NCI-H2171 (cell line): Measurements from ENCODE around the gene TCF23.

Experiments
- DNase-seq: peaks from one replicate; lab custom pipeline; 2025; lab: John Stamatoyannopoulos, UW

The TCF23 gene

GRCh38 chr2:27128668-27129571 is 19.9 kb upstream of the TCF23 start:
- no peak for DNase-seq

- no peak for DNase-seq
Observed at GRCh38 chr2:27130396-27130795, 18.4 kb upstream of the TCF23 start.

GRCh38 chr2:27131429-27131828 is 17.4 kb upstream of the TCF23 start:
- no peak for DNase-seq

GRCh38 chr2:27133195-27133875 is 15.5 kb upstream of the TCF23 start:
- DNase-seq: no peak

- peak; percentile 97 for DNase-seq
Observed at GRCh38 chr2:27133905-27134780, 14.7 kb upstream of the TCF23 start, which contains the start of gene PREB. Gene PREB (minus strand): TSS chr2:27134636. CDS start chr2:27134421, 215 bp downstream.

GRCh38 chr2:27134781-27135477 is 13.9 kb upstream of the TCF23 start:
- DNase-seq: no peak

GRCh38 chr2:27135478-27135955 is 13.3 kb upstream of the TCF23 start:
- no peak for DNase-seq

GRCh38 chr2:27136751-27137150 is 12.1 kb upstream of the TCF23 start:
- no peak for DNase-seq

- no peak for DNase-seq
Observed at GRCh38 chr2:27137322-27137935, 11.4 kb upstream of the TCF23 start.

- no peak for DNase-seq
Observed at GRCh38 chr2:27138111-27138510, 10.7 kb upstream of the TCF23 start.

- DNase-seq: no peak
Observed at GRCh38 chr2:27139310-27139709, 9.5 kb upstream of the TCF23 start, which contains the start of gene PRR30. Gene PRR30 (minus strand): TSS chr2:27139410. CDS start chr2:27138329, 1,081 bp downstream.

- no peak for DNase-seq
Observed at GRCh38 chr2:27143285-27143684, 5.5 kb upstream of the TCF23 start.

GRCh38 chr2:27145682-27146081 is 3.1 kb upstream of the TCF23 start:
- DNase-seq: no peak

GRCh38 chr2:27147935-27148334 is 869 bp upstream of the TCF23 start:
- no peak for DNase-seq

GRCh38 chr2:27149570-27150405 is 984 bp downstream of the TCF23 start:
- DNase-seq: no peak

GRCh38 chr2:27150639-27151230 is 1.9 kb downstream of the TCF23 start:
- DNase-seq: no peak

GRCh38 chr2:27152102-27152795 is 3.4 kb downstream of the TCF23 start:
- DNase-seq: no peak

GRCh38 chr2:27152796-27153464 is 4.1 kb downstream of the TCF23 start:
- peak; percentile 59 for DNase-seq
